Erythroblast (primary cell): ENCODE results near the gene MAP1LC3C.

Experiments used
- GATA1 ChIP-seq: IDR thresholded peaks from 2 replicates; pipeline ENCODE4 v1.6.1; 2011; ENCODE audit warnings: low read depth, mild to moderate bottlenecking, control low read depth, low read length, moderate library complexity
- POLR2A ChIP-seq: IDR thresholded peaks from 2 replicates; pipeline ENCODE4 v1.6.1; 2011; ENCODE audit warnings: mild to moderate bottlenecking, low read length

- no peak for TF ChIP-seq POLR2A
- no peak for TF ChIP-seq GATA1
These were observed 22.7 kb downstream of the MAP1LC3C start for GRCh38 chr1:241976229-241976628.
